ENCODE measurements around the gene LPO.

The LPO gene

GRCh38 chr17:58264407-58265103, 26.2 kb downstream of the LPO start:
- no peak for DNase-seq (ENCODE audit: low read depth)
- TF ChIP-seq CTCF (IDR thresholded peaks at IDR 0.05; ENCODE audit: control insufficient read depth, insufficient read depth, low read depth, low read length, missing control alignments), result no peak
- no peak overlapping the region for H3K4me3 ChIP-seq (ENCODE audit: control insufficient read depth, low read depth, low read length)

- TF ChIP-seq CTCF (IDR thresholded peaks at IDR 0.05; ENCODE audit: control insufficient read depth, insufficient read depth, low read depth, low read length, missing control alignments), result no peak
- no peak overlapping the region for H3K4me3 ChIP-seq (ENCODE audit: control insufficient read depth, low read depth, low read length)
- no peak for DNase-seq (ENCODE audit: low read depth)
Observed at GRCh38 chr17:58265271-58265670, 26.9 kb downstream of the LPO start.

GRCh38 chr17:58265902-58266875, 27.8 kb downstream of the LPO start:
- no peak overlapping the region for H3K4me3 ChIP-seq (ENCODE audit: control insufficient read depth, low read depth, low read length)
- DNase-seq (ENCODE audit: low read depth), result no peak
- TF ChIP-seq CTCF (IDR thresholded peaks at IDR 0.05; ENCODE audit: control insufficient read depth, insufficient read depth, low read depth, low read length, missing control alignments), result no peak

- no peak overlapping the region for H3K4me3 ChIP-seq (ENCODE audit: control insufficient read depth, low read depth, low read length)
- no peak for DNase-seq (ENCODE audit: low read depth)
- TF ChIP-seq CTCF (IDR thresholded peaks at IDR 0.05; ENCODE audit: control insufficient read depth, insufficient read depth, low read depth, low read length, missing control alignments), result no peak
Observed at GRCh38 chr17:58267347-58268324, 29.3 kb downstream of the LPO start.

- H3K4me3 ChIP-seq (ENCODE audit: control insufficient read depth, low read depth, low read length), result no peak overlapping the region
- no peak for TF ChIP-seq CTCF (IDR thresholded peaks at IDR 0.05; ENCODE audit: control insufficient read depth, insufficient read depth, low read depth, low read length, missing control alignments)
- no peak for DNase-seq (ENCODE audit: low read depth)
Observed at GRCh38 chr17:58268326-58268725, 29.9 kb downstream of the LPO start.

Measured in AG09309 (cell line).